ENCODE measurements around the gene PDSS2.

The PDSS2 gene

DNA sequence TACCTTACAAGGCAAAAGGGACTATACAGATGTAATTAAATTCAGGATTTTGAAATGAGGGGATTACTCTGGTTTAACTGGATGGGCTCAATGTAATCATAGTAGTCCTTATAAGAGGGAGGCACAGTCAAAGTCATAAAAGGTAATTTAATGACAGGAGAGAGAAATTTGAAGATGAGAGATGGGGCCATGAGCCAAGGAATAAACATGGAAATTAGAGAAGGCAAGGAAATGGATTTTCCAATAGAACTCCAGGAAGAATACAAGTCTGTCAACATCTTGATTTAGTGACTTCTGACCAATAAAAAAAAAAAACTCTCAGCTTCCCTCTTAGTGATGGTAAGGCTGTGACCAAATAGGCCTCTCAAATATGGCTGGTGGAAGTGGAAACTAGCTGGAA, 242.1 kb downstream of the PDSS2 start:
- no peak overlapping the region for H2AFZ ChIP-seq (ENCODE audit: low read depth, low read length)
- H3K79me2 ChIP-seq (ENCODE audit: low read length), result no peaks in the 10 kb centered on the region
- H3K4me1 ChIP-seq (ENCODE audit: low read length), result no peaks in the 10 kb centered on the region
- no peak overlapping the region for H3K27ac ChIP-seq (ENCODE audit: low read length)
- no peak overlapping the region for H3K9ac ChIP-seq (ENCODE audit: low read length)
- H3K27me3 ChIP-seq (ENCODE audit: low read depth, low read length), result no peaks in the 10 kb centered on the region
- TF ChIP-seq, protein P1, sequence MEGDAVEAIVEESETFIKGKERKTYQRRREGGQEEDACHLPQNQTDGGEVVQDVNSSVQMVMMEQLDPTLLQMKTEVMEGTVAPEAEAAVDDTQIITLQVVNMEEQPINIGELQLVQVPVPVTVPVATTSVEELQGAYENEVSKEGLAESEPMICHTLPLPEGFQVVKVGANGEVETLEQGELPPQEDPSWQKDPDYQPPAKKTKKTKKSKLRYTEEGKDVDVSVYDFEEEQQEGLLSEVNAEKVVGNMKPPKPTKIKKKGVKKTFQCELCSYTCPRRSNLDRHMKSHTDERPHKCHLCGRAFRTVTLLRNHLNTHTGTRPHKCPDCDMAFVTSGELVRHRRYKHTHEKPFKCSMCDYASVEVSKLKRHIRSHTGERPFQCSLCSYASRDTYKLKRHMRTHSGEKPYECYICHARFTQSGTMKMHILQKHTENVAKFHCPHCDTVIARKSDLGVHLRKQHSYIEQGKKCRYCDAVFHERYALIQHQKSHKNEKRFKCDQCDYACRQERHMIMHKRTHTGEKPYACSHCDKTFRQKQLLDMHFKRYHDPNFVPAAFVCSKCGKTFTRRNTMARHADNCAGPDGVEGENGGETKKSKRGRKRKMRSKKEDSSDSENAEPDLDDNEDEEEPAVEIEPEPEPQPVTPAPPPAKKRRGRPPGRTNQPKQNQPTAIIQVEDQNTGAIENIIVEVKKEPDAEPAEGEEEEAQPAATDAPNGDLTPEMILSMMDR (IDR thresholded peaks at IDR 0.05; ENCODE audit: low read depth, low read length), result no peak
- no peak for TF ChIP-seq EZH2phosphoT487 (IDR thresholded peaks at IDR 0.05; ENCODE audit: low read depth)
- H4K20me1 ChIP-seq (ENCODE audit: insufficient read depth, low read length), result no peaks in the 10 kb centered on the region
- H3K4me3 ChIP-seq (ENCODE audit: low read length), result no peak overlapping the region
- H3K36me3 ChIP-seq (replicated peaks; ENCODE audit: low read depth, low read length), result no peaks in the 10 kb centered on the region
- H3K9me3 ChIP-seq (ENCODE audit: insufficient read depth, low read length), result no peaks in the 10 kb centered on the region
- no peak overlapping the region for H3K4me2 ChIP-seq (ENCODE audit: low read length)

DNA sequence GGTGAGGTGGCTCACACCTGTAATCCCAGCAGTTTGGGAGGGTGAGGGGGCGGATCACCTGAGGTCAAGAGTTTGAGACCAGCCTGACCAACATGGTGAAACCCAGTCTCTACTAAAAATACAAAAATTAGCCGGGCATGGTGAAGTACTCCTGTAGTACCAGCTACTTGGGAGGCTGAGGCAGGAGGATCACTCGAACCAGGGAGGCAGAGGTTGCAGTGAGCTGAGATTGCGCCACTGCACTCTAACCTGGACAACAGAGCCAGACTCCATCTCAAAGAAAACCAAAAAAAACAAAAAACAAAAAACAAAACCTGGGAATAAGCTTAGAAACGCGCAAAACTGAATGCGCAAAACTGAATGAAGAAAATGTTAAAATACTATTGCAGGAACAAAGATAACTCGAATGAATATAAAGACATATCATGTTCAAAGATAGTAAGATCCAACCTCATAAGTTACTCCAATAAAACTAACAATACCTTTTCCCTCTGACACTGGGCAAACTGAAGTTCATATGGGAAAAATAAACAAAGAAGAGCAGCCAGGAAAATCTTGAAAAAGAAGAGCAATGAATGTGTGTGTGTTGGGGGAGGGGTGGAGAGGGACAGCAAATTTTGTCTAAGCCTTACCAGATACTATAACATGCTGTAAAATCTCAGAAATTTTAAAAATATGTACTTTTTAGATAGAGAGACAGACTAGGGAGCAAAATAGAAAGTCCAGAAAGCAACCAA, 243.0 kb downstream of the PDSS2 start:
- Histone ChIP-seq H3K27ac (ENCODE audit: low read length) (no peak overlapping the region), H3K4me3 (ENCODE audit: low read length) (no peak overlapping the region), H3K27me3 (ENCODE audit: low read depth, low read length) (no peaks in the 10 kb centered on the region), H3K4me2 (ENCODE audit: low read length) (no peak overlapping the region), H3K9me3 (ENCODE audit: insufficient read depth, low read length) (no peaks in the 10 kb centered on the region), H3K79me2 (ENCODE audit: low read length) (no peaks in the 10 kb centered on the region), H3K9ac (ENCODE audit: low read length) (no peak overlapping the region), H4K20me1 (ENCODE audit: insufficient read depth, low read length) (no peaks in the 10 kb centered on the region), H3K4me1 (ENCODE audit: low read length) (0 out of 2 replicates have a peak, but pooled peaks cover 3% of the 10 kb centered on the region), H3K36me3 (replicated peaks; ENCODE audit: low read depth, low read length) (no peaks in the 10 kb centered on the region), H2AFZ (ENCODE audit: low read depth, low read length) (no peak overlapping the region)
- TF ChIP-seq, protein P1 (IDR thresholded peaks at IDR 0.05; ENCODE audit: low read depth, low read length), result no peak
- TF ChIP-seq EZH2phosphoT487 (IDR thresholded peaks at IDR 0.05; ENCODE audit: low read depth), result no peak

DNA sequence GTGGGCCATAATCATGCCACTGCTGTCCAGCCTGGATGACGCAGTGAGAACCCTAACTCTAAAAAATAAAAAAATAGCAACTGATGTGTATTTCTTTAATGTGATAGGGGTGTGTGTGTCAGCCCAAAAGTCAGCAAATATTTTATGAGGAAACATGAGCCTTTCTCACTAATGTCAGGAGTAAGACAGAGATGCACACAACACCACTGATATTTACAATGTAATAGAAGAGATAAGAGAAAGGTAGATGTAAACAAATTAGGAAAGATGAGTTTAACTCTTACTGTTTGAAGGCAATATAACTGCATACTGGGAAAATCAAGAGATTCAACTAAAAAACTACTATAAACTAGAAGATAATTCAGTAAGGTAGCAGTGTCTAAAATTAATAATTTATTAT, 244.0 kb downstream of the PDSS2 start:
- Histone ChIP-seq H3K79me2 (ENCODE audit: low read length) (no peaks in the 10 kb centered on the region), H3K4me3 (ENCODE audit: low read length) (no peak overlapping the region), H3K9ac (ENCODE audit: low read length) (no peak overlapping the region), H3K27me3 (ENCODE audit: low read depth, low read length) (no peaks in the 10 kb centered on the region), H3K4me1 (ENCODE audit: low read length) (0 out of 2 replicates have a peak, but pooled peaks cover 3% of the 10 kb centered on the region), H3K36me3 (replicated peaks; ENCODE audit: low read depth, low read length) (no peaks in the 10 kb centered on the region), H3K9me3 (ENCODE audit: insufficient read depth, low read length) (no peaks in the 10 kb centered on the region), H2AFZ (ENCODE audit: low read depth, low read length) (no peak overlapping the region), H3K4me2 (ENCODE audit: low read length) (no peak overlapping the region), H4K20me1 (ENCODE audit: insufficient read depth, low read length) (no peaks in the 10 kb centered on the region), H3K27ac (ENCODE audit: low read length) (no peak overlapping the region)
- no peak for TF ChIP-seq EZH2phosphoT487 (IDR thresholded peaks at IDR 0.05; ENCODE audit: low read depth)
- TF ChIP-seq, protein P1 (IDR thresholded peaks at IDR 0.05; ENCODE audit: low read depth, low read length), result no peak

DNA sequence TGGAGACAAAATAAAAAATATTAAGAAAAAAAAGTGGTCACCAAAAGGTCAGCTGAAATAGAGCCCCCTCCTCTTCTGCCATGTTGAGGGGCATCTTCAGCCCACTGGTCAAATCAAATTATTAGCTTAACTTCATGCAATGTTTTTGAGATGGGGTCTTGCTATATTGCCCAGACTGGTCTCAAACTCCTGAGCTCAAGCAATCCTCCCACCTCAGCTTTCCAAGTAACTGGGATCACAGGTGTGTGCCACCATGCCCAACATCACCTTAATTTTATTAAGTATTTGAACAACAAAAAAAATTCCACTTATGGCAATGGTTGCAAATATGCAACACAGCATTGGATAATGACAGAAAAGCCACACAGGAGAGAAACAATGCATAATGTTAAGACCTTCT, 244.7 kb downstream of the PDSS2 start:
- TF ChIP-seq, protein P1 (IDR thresholded peaks at IDR 0.05; ENCODE audit: low read depth, low read length), result no peak
- no peak for TF ChIP-seq EZH2phosphoT487 (IDR thresholded peaks at IDR 0.05; ENCODE audit: low read depth)
- Histone ChIP-seq H3K27me3 (ENCODE audit: low read depth, low read length) (no peaks in the 10 kb centered on the region), H3K79me2 (ENCODE audit: low read length) (no peaks in the 10 kb centered on the region), H2AFZ (ENCODE audit: low read depth, low read length) (no peak overlapping the region), H3K4me2 (ENCODE audit: low read length) (no peak overlapping the region), H3K36me3 (replicated peaks; ENCODE audit: low read depth, low read length) (no peaks in the 10 kb centered on the region), H3K4me1 (ENCODE audit: low read length) (0 out of 2 replicates have a peak, but pooled peaks cover 3% of the 10 kb centered on the region), H3K9me3 (ENCODE audit: insufficient read depth, low read length) (no peaks in the 10 kb centered on the region), H3K27ac (ENCODE audit: low read length) (no peak overlapping the region), H4K20me1 (ENCODE audit: insufficient read depth, low read length) (no peaks in the 10 kb centered on the region), H3K4me3 (ENCODE audit: low read length) (no peak overlapping the region), H3K9ac (ENCODE audit: low read length) (no peak overlapping the region)
